H1 (cell line): ENCODE results near the gene EXD1. TPM values are rescaled to one million over a fixed set of nuclear protein-coding genes. Genes with fewer than 3 reads are reported as not detected.
"Not testable (repeated sequence)": the region's sequence is repeated elsewhere in the genome, so short reads cannot be mapped to it uniquely, and the experiment has no call there.

ENCODE experiments used
- CTCF ChIA-PET: fragments of 300-600 bp; sonication (Branson Sonifier 250); formaldehyde crosslinking; loops from one replicate; lab custom pipeline; 2021; ENCODE audit not compliant: partially characterized antibody; lab: Charles Lee
- POLR2A ChIA-PET: fragments of 300-600 bp; sonication (Branson Sonifier 250); formaldehyde crosslinking; loops from one replicate; lab custom pipeline; 2021; ENCODE audit warnings: inconsistent platforms; ENCODE audit not compliant: partially characterized antibody; lab: Charles Lee
- DNase-seq, 2 experiments: peaks; one replicate each; pipeline versions ENCODE4 v3.0.0 to v3.0.0-alpha.2; 2010 to 2022; ENCODE audit warnings: low spot score in 2 of 2, low read depth in 1 of 2, mixed read lengths in 1 of 2
- FAIRE-seq: peaks from 2 replicates; lab custom pipeline; 2011; peaks lifted over from hg19 to GRCh38; lab: Jason Lieb, UNC
- H2AFZ ChIP-seq: 2 replicates; pipeline ENCODE4 v1.8.1; 2012; ENCODE audit warnings: low read length, inconsistent platforms
- H2AK5ac ChIP-seq: 2 replicates; pipeline ENCODE4 v1.6.1; 2013; ENCODE audit warnings: low read depth, low read length
- H2BK120ac ChIP-seq: replicated peaks from 2 replicates; pipeline ENCODE3; 2013; ENCODE audit warnings: low read depth, low read length, inconsistent platforms
- H2BK12ac ChIP-seq: 2 replicates; pipeline ENCODE4 v1.6.1; 2013; ENCODE audit warnings: low read depth, low read length
- H2BK15ac ChIP-seq: 2 replicates; pipeline ENCODE4 v1.6.1; 2013; ENCODE audit warnings: low read length
- H2BK20ac ChIP-seq: 2 replicates; pipeline ENCODE4 v1.6.1; 2013; ENCODE audit warnings: low read length
- H2BK5ac ChIP-seq: 2 replicates; pipeline ENCODE4 v1.6.1; 2013; ENCODE audit warnings: low read depth, low read length
- H3K14ac ChIP-seq: 2 replicates; pipeline ENCODE4 v1.6.1; 2013; ENCODE audit warnings: inconsistent platforms; ENCODE audit not compliant: insufficient read length
- H3K18ac ChIP-seq: 2 replicates; pipeline ENCODE4 v1.6.1; 2013; ENCODE audit warnings: low read length; ENCODE audit errors: extremely low read depth
- H3K23ac ChIP-seq: 2 replicates; pipeline ENCODE4 v1.6.1; 2013; ENCODE audit warnings: inconsistent platforms; ENCODE audit not compliant: insufficient read length
- H3K23me2 ChIP-seq: 2 replicates; pipeline ENCODE4 v1.6.1; 2013; ENCODE audit warnings: low read depth, low read length
- H3K27ac ChIP-seq: 2 replicates; pipeline ENCODE4 v1.6.1; 2011; ENCODE audit warnings: low read depth, low read length, inconsistent platforms
- H3K27me3 ChIP-seq, 4 experiments: replicated peaks in 1 of 4; 1 replicate in 1 of 4; 2 replicates in 3 of 4; pipeline versions ENCODE4 v1.6.1 to v1.8.1; 2011 to 2013; ENCODE audit warnings: low read length in 3 of 4, mild to moderate bottlenecking in 3 of 4, inconsistent platforms in 2 of 4, mixed read lengths in 2 of 4, moderate library complexity in 1 of 4; ENCODE audit not compliant: control insufficient read depth in 3 of 4, insufficient read depth in 3 of 4; ENCODE audit errors: extremely low read depth in 1 of 4
- H3K36me3 ChIP-seq, 4 experiments: 2 replicates each; pipeline versions ENCODE4 v1.6.1 to v1.8.1; 2011 to 2013; ENCODE audit warnings: mild to moderate bottlenecking in 4 of 4, low read length in 3 of 4, moderate library complexity in 2 of 4, control low read depth in 1 of 4, inconsistent platforms in 1 of 4; ENCODE audit not compliant: insufficient read depth in 4 of 4, control insufficient read depth in 2 of 4
- H3K4ac ChIP-seq: replicated peaks from 2 replicates; pipeline ENCODE3; 2013; ENCODE audit warnings: low read length, low read depth, mixed read lengths, inconsistent platforms; ENCODE audit not compliant: insufficient read length
- H3K4me1 ChIP-seq, 4 experiments: replicated peaks in 1 of 4; 1 replicate in 1 of 4; 2 replicates in 3 of 4; pipeline versions ENCODE4 v1.6.1 to v1.8.1; 2011 to 2013; ENCODE audit warnings: low read length in 3 of 4, inconsistent platforms in 2 of 4, mixed read lengths in 1 of 4; ENCODE audit not compliant: insufficient read depth in 4 of 4, control insufficient read depth in 3 of 4
- H3K4me2 ChIP-seq, 2 experiments: 2 replicates each; pipeline versions ENCODE4 v1.6.1 to v1.8.1; 2011 to 2013; ENCODE audit warnings: low read depth in 2 of 2, low read length in 2 of 2, control low read depth in 1 of 2, inconsistent platforms in 1 of 2, mild to moderate bottlenecking in 1 of 2; ENCODE audit not compliant: insufficient read depth in 1 of 2
- H3K4me3 ChIP-seq, 4 experiments: fragments of 200-600, 300-600 bp in 1 of 4; sonication (generic), shearing (Covaris generic), sonication (Bioruptor Twin) in 1 of 4; 2 replicates each; pipeline versions ENCODE4 v1.5.1 to v1.8.1; 2011 to 2016; ENCODE audit warnings: low read length in 4 of 4, low read depth in 3 of 4, control low read depth in 2 of 4, inconsistent platforms in 2 of 4, mild to moderate bottlenecking in 2 of 4, mixed read lengths in 1 of 4, moderate library complexity in 1 of 4; ENCODE audit not compliant: insufficient read depth in 2 of 4; ENCODE audit errors: extremely low read depth in 1 of 4
- H3K56ac ChIP-seq: replicated peaks from 2 replicates; pipeline ENCODE3; 2013; ENCODE audit warnings: low read depth, mild to moderate bottlenecking, mixed read lengths, low read length, inconsistent platforms; ENCODE audit not compliant: insufficient read length
- H3K79me1 ChIP-seq: 2 replicates; pipeline ENCODE4 v1.6.1; 2013; ENCODE audit warnings: low read depth, low read length, control low read depth
- H3K79me2 ChIP-seq, 2 experiments: 2 replicates each; pipeline versions ENCODE4 v1.6.1 to v1.8.1; 2012 to 2013; ENCODE audit warnings: low read length in 2 of 2, mild to moderate bottlenecking in 2 of 2, inconsistent platforms in 1 of 2; ENCODE audit not compliant: insufficient read depth in 2 of 2, control insufficient read depth in 1 of 2
- H3K9ac ChIP-seq, 4 experiments: replicated peaks in 1 of 4; 1 replicate in 1 of 4; 2 replicates in 3 of 4; pipeline versions ENCODE4 v1.6.1 to v1.8.1; 2011 to 2013; ENCODE audit warnings: low read depth in 3 of 4, low read length in 3 of 4, control low read depth in 2 of 4, mild to moderate bottlenecking in 2 of 4, moderate library complexity in 2 of 4, inconsistent platforms in 1 of 4; ENCODE audit errors: extremely low read depth in 1 of 4
- H3K9me3 ChIP-seq, 2 experiments: 2 replicates each; pipeline versions ENCODE4 v1.6.1 to v1.8.1; 2012 to 2013; ENCODE audit warnings: mild to moderate bottlenecking in 2 of 2, moderate library complexity in 2 of 2, control low read depth in 1 of 2, inconsistent platforms in 1 of 2, low read depth in 1 of 2, low read length in 1 of 2, mixed read lengths in 1 of 2; ENCODE audit not compliant: insufficient read depth in 2 of 2
- H4K20me1 ChIP-seq, 2 experiments: replicated peaks in 1 of 2; 2 replicates each; pipeline versions ENCODE3 to v1.8.1; 2011 to 2013; ENCODE audit warnings: inconsistent platforms in 2 of 2, low read length in 2 of 2, mild to moderate bottlenecking in 1 of 2; ENCODE audit not compliant: insufficient read depth in 2 of 2, control insufficient read depth in 1 of 2
- H4K5ac ChIP-seq: 2 replicates; pipeline ENCODE4 v1.6.1; 2013; ENCODE audit warnings: low read length, low read depth, mixed read lengths, inconsistent platforms; ENCODE audit not compliant: insufficient read length
- H4K8ac ChIP-seq: 2 replicates; pipeline ENCODE4 v1.8.0; 2013; ENCODE audit warnings: mild to moderate bottlenecking, moderate library complexity, low read length, inconsistent platforms; ENCODE audit not compliant: insufficient read depth; ENCODE audit errors: extremely low read depth
- H4K91ac ChIP-seq: replicated peaks from 2 replicates; pipeline ENCODE3; 2013; ENCODE audit warnings: low read length, mixed read lengths, inconsistent platforms; ENCODE audit not compliant: insufficient read length
- WGBS, 2 experiments: shearing (Covaris generic) in 1 of 2; methylation state at CpG; one replicate each; pipeline versions ENCODE4 v1.1.6 to v1.1.7; 2013 to 2015; ENCODE audit warnings: low lambda C conversion rate in 2 of 2, mixed read lengths in 2 of 2, inconsistent platforms in 1 of 2, low coverage in 1 of 2, missing lambda C conversion rate in 1 of 2; ENCODE audit not compliant: insufficient replicate concordance in 2 of 2, insufficient coverage in 1 of 2, insufficient read length in 1 of 2; ENCODE audit errors: extremely low coverage in 1 of 2, missing lambda C conversion rate in 1 of 2; 5-methylcytosine and 5-hydroxymethylcytosine counted together
- polyA plus RNA-seq, 7 experiments: library from polyadenylated mRNA; depleted of rRNA in 3 of 7; stranded (reverse) in 5 of 7; unstranded in 2 of 7; fragments of >200 nt in 5 of 7; fragments of 200-250 nt in 2 of 7; gene quantifications; 1 replicate in 5 of 7; 2 replicates in 1 of 7; 4 replicates in 1 of 7; pipeline versions ENCODE4 v1.2.1 to v1.2.3, GENCODE V29; 2011 to 2013; ENCODE audit warnings: missing spikeins in 2 of 7, mixed read lengths in 2 of 7
- total RNA-seq: library from RNA; stranded (reverse); fragmentation: NEBNext Ultra II Directional; extraction: Animal tissue kit (Norgen Biotek cat#: 25700); gene quantifications from 2 replicates; pipeline ENCODE4 v1.2.1, GENCODE V29; 2021

The EXD1 gene
- total and polyA plus RNA-seq, 2 of the 8 experiments (the other 6 are each of a cell fraction or from before 2014, with no cell fraction given), result 0.06 to 0.54 TPM

DNA sequence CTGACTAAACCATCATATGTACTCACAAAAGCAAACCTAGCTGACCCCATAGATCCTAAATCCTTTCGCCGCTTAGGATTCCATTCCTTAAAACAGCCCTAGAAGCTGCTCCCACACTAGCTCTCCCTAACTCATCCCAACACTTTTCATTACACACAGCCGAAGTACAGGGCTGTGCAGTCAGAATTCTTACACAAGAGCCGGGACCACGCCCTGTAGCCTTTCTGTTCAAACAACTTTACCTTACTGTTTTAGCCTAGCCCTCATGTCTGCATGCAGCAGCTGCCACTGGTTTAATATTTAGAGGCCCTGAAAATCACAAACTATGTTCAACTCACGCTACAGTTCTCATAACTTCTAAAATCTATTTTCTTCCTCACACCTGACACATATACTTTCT is 95.0 kb downstream of the EXD1 start:
- H3K9ac ChIP-seq, H2BK20ac ChIP-seq, H3K4me2 ChIP-seq, H2BK120ac ChIP-seq, H2AK5ac ChIP-seq, H3K23me2 ChIP-seq, H3K9me3 ChIP-seq, H3K23ac ChIP-seq, H3K27ac ChIP-seq, H3K56ac ChIP-seq, DNase-seq, H2BK5ac ChIP-seq, H3K27me3 ChIP-seq, H3K79me2 ChIP-seq, H4K5ac ChIP-seq, H4K8ac ChIP-seq, H2BK15ac ChIP-seq, H2BK12ac ChIP-seq, H3K18ac ChIP-seq, H3K79me1 ChIP-seq, H3K36me3 ChIP-seq, H3K4me1 ChIP-seq, POLR2A ChIA-PET, H3K14ac ChIP-seq, H2AFZ ChIP-seq, H3K4ac ChIP-seq, H4K20me1 ChIP-seq, FAIRE-seq, H4K91ac ChIP-seq, H3K4me3 ChIP-seq: not testable (repeated sequence)
- WGBS, 2 experiments, result 91% methylated on average over 6 of the region's 6 CpGs; no CpG with 5 or more reads in 1 of the 2 experiments
- CTCF ChIA-PET, result interaction anchor here (0.7 kb wide), 1 partner anchor 11 kb away, joined by 3 read pairs; no protein-coding TSS in a partner anchor
